ENCODE results near the gene TMEM106B. TPM values are rescaled to one million over a fixed set of nuclear protein-coding genes. Genes with fewer than 3 reads are reported as not detected.
"Not testable (repeated sequence)": the region's sequence is repeated elsewhere in the genome, so short reads cannot be mapped to it uniquely, and the experiment has no call there.

TMEM106B gene
- total and polyA plus RNA-seq, 10 of the 15 experiments (the other 5 are each of a cell fraction or from before 2014, with no cell fraction given): 3.7 to 21.2 (median 12.3) TPM

DNA sequence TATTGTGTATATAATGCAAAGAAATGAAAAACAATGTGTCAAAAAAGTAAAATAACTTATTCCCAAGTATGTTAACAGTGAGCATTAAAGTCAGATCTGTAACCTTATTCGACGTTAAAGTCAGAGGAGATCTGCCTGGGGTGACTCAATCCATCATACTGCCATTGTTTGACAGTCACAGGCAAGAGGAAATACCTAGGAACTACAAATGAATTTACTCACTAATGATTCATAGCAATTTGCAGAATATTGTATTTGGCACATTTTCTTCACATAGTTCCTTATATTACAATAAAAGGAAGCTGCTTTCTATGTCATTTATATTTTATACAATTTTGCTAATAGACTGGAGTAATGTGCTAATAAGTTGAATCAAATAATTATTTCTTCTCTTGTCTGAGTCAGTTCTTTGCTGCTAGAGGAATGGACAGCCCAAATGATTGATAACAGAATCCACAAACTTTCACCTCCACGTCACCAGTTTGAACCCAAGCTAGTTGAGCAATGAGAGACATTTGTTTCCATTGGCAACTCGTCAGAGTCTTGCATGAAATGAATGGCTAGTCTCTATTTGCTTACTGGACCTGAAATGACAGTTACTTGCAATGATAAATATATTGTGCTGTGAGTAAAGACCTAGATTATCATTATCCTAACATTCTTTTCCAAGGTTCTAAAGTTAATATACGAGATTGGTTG, 48.5 kb upstream of the TMEM106B start:
- RAD21 ChIA-PET (ENCODE audit: unreplicated experiment): no interaction called here
- SMC1A ChIA-PET (ENCODE audit: uncharacterized antibody, unreplicated experiment): interaction anchor here (0.7 kb wide), 1 partner anchor 634 kb away, joined by 3 read pairs; no protein-coding TSS in a partner anchor
- no peak overlapping the region for H3K4me2 ChIP-seq (ENCODE audit: control insufficient read depth, insufficient read depth)
- H3K9ac ChIP-seq (ENCODE audit: control insufficient read depth, insufficient read depth, low read length): no peak overlapping the region
- H3K27me3 ChIP-seq (replicated peaks in 1 of 2; ENCODE audit: control insufficient read depth in 2 of 2, insufficient read depth in 2 of 2, low read length in 1 of 2): no peaks in the 10 kb centered on the region
- in situ Hi-C loops (cut with MboI): no loop called here
- no TSS peak for BruUV-seq (replicated peaks)
- TF ChIP-seq, protein P1, sequence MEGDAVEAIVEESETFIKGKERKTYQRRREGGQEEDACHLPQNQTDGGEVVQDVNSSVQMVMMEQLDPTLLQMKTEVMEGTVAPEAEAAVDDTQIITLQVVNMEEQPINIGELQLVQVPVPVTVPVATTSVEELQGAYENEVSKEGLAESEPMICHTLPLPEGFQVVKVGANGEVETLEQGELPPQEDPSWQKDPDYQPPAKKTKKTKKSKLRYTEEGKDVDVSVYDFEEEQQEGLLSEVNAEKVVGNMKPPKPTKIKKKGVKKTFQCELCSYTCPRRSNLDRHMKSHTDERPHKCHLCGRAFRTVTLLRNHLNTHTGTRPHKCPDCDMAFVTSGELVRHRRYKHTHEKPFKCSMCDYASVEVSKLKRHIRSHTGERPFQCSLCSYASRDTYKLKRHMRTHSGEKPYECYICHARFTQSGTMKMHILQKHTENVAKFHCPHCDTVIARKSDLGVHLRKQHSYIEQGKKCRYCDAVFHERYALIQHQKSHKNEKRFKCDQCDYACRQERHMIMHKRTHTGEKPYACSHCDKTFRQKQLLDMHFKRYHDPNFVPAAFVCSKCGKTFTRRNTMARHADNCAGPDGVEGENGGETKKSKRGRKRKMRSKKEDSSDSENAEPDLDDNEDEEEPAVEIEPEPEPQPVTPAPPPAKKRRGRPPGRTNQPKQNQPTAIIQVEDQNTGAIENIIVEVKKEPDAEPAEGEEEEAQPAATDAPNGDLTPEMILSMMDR (IDR thresholded peaks at IDR 0.05 in 2 of 3, conservative IDR thresholded peaks at IDR 0.05 in 1 of 3; ENCODE audit: control insufficient read depth in 2 of 3, extremely low read depth in 1 of 3, insufficient read depth in 1 of 3, low read depth in 3 of 3, low read length in 3 of 3): no peak
- TF ChIP-seq NFIC (IDR thresholded peaks at IDR 0.05; ENCODE audit: low read depth, low read length) (no peak), TARDBP (IDR thresholded peaks at IDR 0.05; ENCODE audit: borderline replicate concordance) (no peak), GATAD2B (conservative IDR thresholded peaks at IDR 0.05; ENCODE audit: low read depth) (no peak), KDM1A (IDR thresholded peaks at IDR 0.05; ENCODE audit: borderline replicate concordance) (no peak)
- H4K20me1 ChIP-seq (ENCODE audit: control insufficient read depth, insufficient read depth): no peaks in the 10 kb centered on the region
- no peaks in the 10 kb centered on the region for H3K9me3 ChIP-seq (replicated peaks; ENCODE audit: control insufficient read depth, insufficient read depth, low read length)
- H3K27ac ChIP-seq (ENCODE audit: control insufficient read depth, insufficient read depth): no peak overlapping the region
- ATAC-seq (no peak), FAIRE-seq (no peak), DNase-seq (ENCODE audit: low read depth, low spot score) (no peak)
- CTCF ChIA-PET: no interaction called here
- POLR2A ChIA-PET: no interaction called here
- WGBS (ENCODE audit: insufficient coverage, insufficient replicate concordance, low lambda C conversion rate, missing lambda C conversion rate): 1% methylated on average over 5 of the region's 5 CpGs
- intact Hi-C loops (cut with micrococcal nuclease; ENCODE audit: unreplicated experiment): no loop called here
- H2AFZ ChIP-seq (ENCODE audit: control insufficient read depth, low read depth, low read length): no peak overlapping the region
- H3K36me3 ChIP-seq (ENCODE audit: control insufficient read depth in 2 of 2, insufficient read depth in 2 of 2, low read length in 1 of 2): no peaks in the 10 kb centered on the region
- no peaks in the 10 kb centered on the region for H3K79me2 ChIP-seq (ENCODE audit: control insufficient read depth, insufficient read depth, low read length)
- H3K4me1 ChIP-seq (ENCODE audit: control insufficient read depth, insufficient read depth, low read length): no peaks in the 10 kb centered on the region
- H3K4me3 ChIP-seq: no peak overlapping the region

DNA sequence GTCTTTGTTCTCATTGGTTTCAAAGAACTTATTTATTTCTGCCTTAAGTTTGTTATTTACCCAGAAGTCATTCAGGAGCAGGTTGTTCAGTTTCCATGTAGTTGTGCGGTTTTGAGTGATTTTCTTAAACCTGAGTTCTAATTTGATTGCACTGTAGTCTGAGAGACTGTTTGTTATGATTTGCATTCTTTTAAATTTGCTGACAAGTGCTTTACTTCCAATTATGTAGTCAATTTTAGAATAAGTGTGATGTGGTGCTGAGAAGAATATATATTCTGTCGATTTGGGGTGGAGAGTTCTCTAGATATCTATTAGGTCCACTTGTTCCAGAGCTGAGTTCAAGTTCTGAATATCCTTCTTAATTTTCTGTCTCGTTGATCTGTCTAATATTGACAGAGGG, 43.0 kb upstream of the TMEM106B start:
- RAD21 ChIA-PET (ENCODE audit: unreplicated experiment); H3K79me2 ChIP-seq (ENCODE audit: control insufficient read depth, insufficient read depth, low read length); CTCF ChIA-PET; H3K9ac ChIP-seq (ENCODE audit: control insufficient read depth, insufficient read depth, low read length); H3K4me3 ChIP-seq; H3K4me1 ChIP-seq (ENCODE audit: control insufficient read depth, insufficient read depth, low read length); H4K20me1 ChIP-seq (ENCODE audit: control insufficient read depth, insufficient read depth); POLR2A ChIA-PET; H2AFZ ChIP-seq (ENCODE audit: control insufficient read depth, low read depth, low read length); SMC1A ChIA-PET (ENCODE audit: uncharacterized antibody, unreplicated experiment); intact Hi-C loops (cut with micrococcal nuclease; ENCODE audit: unreplicated experiment); FAIRE-seq; H3K27ac ChIP-seq (ENCODE audit: control insufficient read depth, insufficient read depth); H3K27me3 ChIP-seq (replicated peaks in 1 of 2; ENCODE audit: control insufficient read depth in 2 of 2, insufficient read depth in 2 of 2, low read length in 1 of 2); H3K4me2 ChIP-seq (ENCODE audit: control insufficient read depth, insufficient read depth); BruUV-seq (replicated peaks); H3K36me3 ChIP-seq (ENCODE audit: control insufficient read depth in 2 of 2, insufficient read depth in 2 of 2, low read length in 1 of 2); DNase-seq (ENCODE audit: low read depth, low spot score); in situ Hi-C loops (cut with MboI); H3K9me3 ChIP-seq (replicated peaks; ENCODE audit: control insufficient read depth, insufficient read depth, low read length); ATAC-seq: not testable (repeated sequence)
- 18% methylated on average over 3 of the region's 3 CpGs for WGBS (ENCODE audit: insufficient coverage, insufficient replicate concordance, low lambda C conversion rate, missing lambda C conversion rate)

DNA sequence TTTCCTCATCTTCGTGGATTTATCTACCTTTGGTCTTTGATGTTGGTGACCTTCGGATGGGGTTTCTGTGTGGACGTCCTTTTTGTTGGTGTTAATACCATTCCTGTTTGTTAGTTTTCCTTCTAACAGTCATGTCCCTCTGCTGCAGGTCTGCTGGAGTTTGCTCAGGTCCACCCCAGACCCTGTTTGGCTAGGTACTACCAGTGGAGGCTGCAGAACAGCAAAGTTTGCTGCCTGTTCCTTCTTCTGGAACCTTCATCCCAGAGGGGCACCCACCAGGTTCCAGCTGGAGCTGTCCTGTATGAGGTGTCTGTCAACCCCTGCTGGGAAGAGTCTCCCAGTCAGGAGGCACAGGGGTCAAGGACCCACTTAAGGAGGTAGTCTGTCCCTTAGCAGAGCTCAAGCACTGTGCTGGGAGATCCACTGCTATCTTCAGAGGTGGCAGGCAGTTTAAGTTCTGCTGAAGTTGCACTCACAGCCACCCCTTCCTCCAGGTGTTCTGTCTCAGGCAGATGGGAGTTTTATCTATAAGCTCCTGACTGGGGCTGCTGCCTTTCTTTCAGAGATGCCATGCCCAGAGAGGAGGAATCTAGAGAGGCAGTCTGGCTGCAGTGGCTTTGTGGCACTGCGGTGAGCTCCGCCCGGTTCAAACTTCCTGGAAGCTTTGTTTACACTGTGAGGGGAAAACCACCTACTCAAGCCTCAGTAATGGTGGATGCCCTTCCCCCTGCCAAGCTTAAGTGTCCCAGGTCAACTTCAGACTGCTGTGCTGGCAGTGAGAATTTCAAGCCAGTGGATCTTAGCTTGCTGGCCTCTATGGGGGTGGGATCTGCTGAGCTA, 40.9 kb upstream of the TMEM106B start:
- POLR2A ChIA-PET; in situ Hi-C loops (cut with MboI); intact Hi-C loops (cut with micrococcal nuclease; ENCODE audit: unreplicated experiment); H3K9ac ChIP-seq (ENCODE audit: control insufficient read depth, insufficient read depth, low read length); H3K36me3 ChIP-seq (ENCODE audit: control insufficient read depth in 2 of 2, insufficient read depth in 2 of 2, low read length in 1 of 2); H4K20me1 ChIP-seq (ENCODE audit: control insufficient read depth, insufficient read depth); FAIRE-seq; H3K4me3 ChIP-seq; H3K4me2 ChIP-seq (ENCODE audit: control insufficient read depth, insufficient read depth); H3K27me3 ChIP-seq (replicated peaks in 1 of 2; ENCODE audit: control insufficient read depth in 2 of 2, insufficient read depth in 2 of 2, low read length in 1 of 2); BruUV-seq (replicated peaks); H3K27ac ChIP-seq (ENCODE audit: control insufficient read depth, insufficient read depth); H2AFZ ChIP-seq (ENCODE audit: control insufficient read depth, low read depth, low read length); H3K79me2 ChIP-seq (ENCODE audit: control insufficient read depth, insufficient read depth, low read length); RAD21 ChIA-PET (ENCODE audit: unreplicated experiment); ATAC-seq; H3K9me3 ChIP-seq (replicated peaks; ENCODE audit: control insufficient read depth, insufficient read depth, low read length); H3K4me1 ChIP-seq (ENCODE audit: control insufficient read depth, insufficient read depth, low read length); DNase-seq (ENCODE audit: low read depth, low spot score): not testable (repeated sequence)
- ChIA-PET CTCF (interaction anchor here (0.7 kb wide), 2 partner anchors 296 to 774 kb away, joined by 3 to 4 read pairs; no protein-coding TSS in a partner anchor), SMC1A (ENCODE audit: uncharacterized antibody, unreplicated experiment) (interaction anchor here (0.6 to 1.1 kb wide), 2 partner anchors 152 to 707 kb away, joined by 3 read pairs; no protein-coding TSS in a partner anchor)
- 38% methylated on average over 6 of the region's 6 CpGs for WGBS (ENCODE audit: insufficient coverage, insufficient replicate concordance, low lambda C conversion rate, missing lambda C conversion rate)
